ENCODE data around the gene CHAD.

DNA sequence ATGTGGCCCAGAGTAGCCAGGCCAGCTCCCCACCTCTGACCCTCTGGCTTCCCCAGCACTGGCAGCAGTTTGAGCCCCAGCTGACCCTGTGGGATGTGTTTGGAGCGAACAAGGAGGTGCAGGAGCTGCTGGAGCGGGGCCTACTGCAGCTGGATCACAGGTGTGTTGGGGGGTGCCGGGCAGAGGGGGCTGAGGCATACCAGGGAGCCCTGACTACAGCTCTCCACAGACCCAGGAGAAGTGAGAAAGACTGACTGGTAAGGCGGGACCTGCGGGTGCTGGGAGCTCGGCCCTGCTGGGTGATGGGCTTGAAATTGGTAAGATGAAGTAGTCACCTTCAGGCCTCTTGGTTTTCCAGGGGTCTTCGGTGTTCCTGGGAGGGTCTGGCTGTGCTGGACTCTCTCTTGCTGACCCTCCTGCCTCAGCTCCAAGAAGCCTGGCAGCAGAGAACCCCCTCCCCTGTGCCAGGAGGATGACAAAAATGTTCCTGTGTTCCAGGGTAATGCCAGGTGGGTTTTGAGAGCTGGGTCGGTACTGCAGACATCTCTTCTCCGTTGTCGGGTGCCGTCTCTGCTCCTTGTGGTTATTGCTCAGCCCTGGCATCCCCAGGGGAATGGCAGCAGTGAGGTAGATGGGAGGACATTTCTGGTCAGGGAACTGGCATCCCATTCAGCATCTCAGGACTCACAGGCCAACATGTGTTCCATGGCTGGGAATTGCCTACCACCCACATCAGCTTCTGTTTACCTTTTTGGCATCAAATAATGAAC is 15.9 kb upstream of the CHAD start:
- TF ChIP-seq, protein P1, sequence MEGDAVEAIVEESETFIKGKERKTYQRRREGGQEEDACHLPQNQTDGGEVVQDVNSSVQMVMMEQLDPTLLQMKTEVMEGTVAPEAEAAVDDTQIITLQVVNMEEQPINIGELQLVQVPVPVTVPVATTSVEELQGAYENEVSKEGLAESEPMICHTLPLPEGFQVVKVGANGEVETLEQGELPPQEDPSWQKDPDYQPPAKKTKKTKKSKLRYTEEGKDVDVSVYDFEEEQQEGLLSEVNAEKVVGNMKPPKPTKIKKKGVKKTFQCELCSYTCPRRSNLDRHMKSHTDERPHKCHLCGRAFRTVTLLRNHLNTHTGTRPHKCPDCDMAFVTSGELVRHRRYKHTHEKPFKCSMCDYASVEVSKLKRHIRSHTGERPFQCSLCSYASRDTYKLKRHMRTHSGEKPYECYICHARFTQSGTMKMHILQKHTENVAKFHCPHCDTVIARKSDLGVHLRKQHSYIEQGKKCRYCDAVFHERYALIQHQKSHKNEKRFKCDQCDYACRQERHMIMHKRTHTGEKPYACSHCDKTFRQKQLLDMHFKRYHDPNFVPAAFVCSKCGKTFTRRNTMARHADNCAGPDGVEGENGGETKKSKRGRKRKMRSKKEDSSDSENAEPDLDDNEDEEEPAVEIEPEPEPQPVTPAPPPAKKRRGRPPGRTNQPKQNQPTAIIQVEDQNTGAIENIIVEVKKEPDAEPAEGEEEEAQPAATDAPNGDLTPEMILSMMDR (optimal IDR thresholded peaks at IDR 0.05 in 1 of 3, IDR thresholded peaks at IDR 0.05 in 1 of 3, conservative IDR thresholded peaks at IDR 0.05 in 1 of 3; ENCODE audit: extremely low read depth in 1 of 3, insufficient read depth in 2 of 3, low read length in 3 of 3): no peak
- TF ChIP-seq EZH2 (IDR thresholded peaks at IDR 0.05; ENCODE audit: low read length): no peak

Measured in keratinocyte (primary cell).